HepG2 (cell line): ENCODE results near the gene ATP11B. TPM values are rescaled to one million over a fixed set of nuclear protein-coding genes. Genes with fewer than 3 reads are reported as not detected.
A peak's percentile ranks its signal among the peaks of the same experiment; 100 is the strongest.

Source experiments
- ATAC-seq: fragments of 200-7000 bp; cut with Tn5 transposase; 3 replicates; pipeline ENCODE4 v1.9.1; 2020; ENCODE audit warnings: mild to moderate bottlenecking, moderate library complexity
- BruUV-seq: library from RNA; stranded (reverse); fragments of 400-500 nt; replicated peaks from 2 replicates; lab custom pipeline; 2021; lab: Mats Ljungman, UMichigan
- CTCF ChIA-PET: fragments of 300-600 bp; formaldehyde crosslinking; extraction: SDS; loops from one replicate; lab custom pipeline; 2021; ENCODE audit warnings: low total read pairs, inconsistent platforms, low intra/inter-chr PET ratio; lab: Yijun Ruan, JAX
- POLR2A ChIA-PET: fragments of 350-600 bp; sonication (Branson Sonifier 250); formaldehyde crosslinking; loops from one replicate; lab custom pipeline; 2020; ENCODE audit warnings: antibody characterized with exemption, inconsistent platforms; lab: Yijun Ruan, JAX
- DNase-seq: peaks from one replicate; pipeline ENCODE4 v3.0.0-alpha.2; 2015; ENCODE audit warnings: low spot score
- FAIRE-seq: peaks from 3 replicates; lab custom pipeline; 2011; peaks lifted over from hg19 to GRCh38; lab: Jason Lieb, UNC
- H2AFZ ChIP-seq: one replicate; pipeline ENCODE4 v1.6.1; 2011; ENCODE audit warnings: low read length, inconsistent platforms
- H3K27ac ChIP-seq: fragments of 300-600 bp; 3 replicates; pipeline ENCODE4 v1.8.0; 2011; ENCODE audit warnings: mixed run types, mild to moderate bottlenecking, mixed read lengths, low read length, inconsistent platforms; ENCODE audit not compliant: insufficient read depth; ENCODE audit errors: extremely low read length
- H3K27me3 ChIP-seq, 2 experiments: fragments of 200-600 bp in 1 of 2; 2 replicates in 1 of 2; 3 replicates in 1 of 2; pipeline versions ENCODE4 v1.6.0 to v1.8.0; 2011; ENCODE audit warnings: low read length in 2 of 2, mild to moderate bottlenecking in 2 of 2, moderate library complexity in 2 of 2, inconsistent platforms in 1 of 2; ENCODE audit not compliant: insufficient read depth in 2 of 2, control insufficient read depth in 1 of 2
- H3K36me3 ChIP-seq, 2 experiments: fragments of 200-600 bp in 1 of 2; replicated peaks in 1 of 2; 2 replicates in 1 of 2; 3 replicates in 1 of 2; pipeline versions ENCODE4 v1.5.1 to v1.8.0; 2011; ENCODE audit warnings: low read length in 2 of 2, inconsistent platforms in 1 of 2; ENCODE audit not compliant: insufficient read depth in 2 of 2, control insufficient read depth in 1 of 2
- H3K4me1 ChIP-seq: 2 replicates; pipeline ENCODE4 v1.5.1; 2012; ENCODE audit warnings: low read length, inconsistent platforms; ENCODE audit not compliant: insufficient read depth
- H3K4me2 ChIP-seq: 2 replicates; pipeline ENCODE4 v1.6.0; 2011; ENCODE audit warnings: low read depth, low read length, inconsistent platforms
- H3K4me3 ChIP-seq, 3 experiments: fragments of 200-600 bp in 1 of 3; sonication (generic), shearing (Covaris generic) in 1 of 3; replicated peaks in 1 of 3; 2 replicates each; pipeline ENCODE4 v1.5.1; 2011 to 2016; ENCODE audit warnings: low read length in 3 of 3, inconsistent platforms in 2 of 3, low read depth in 2 of 3, mild to moderate bottlenecking in 2 of 3, control low read depth in 1 of 3, mixed read lengths in 1 of 3; ENCODE audit not compliant: insufficient read depth in 1 of 3
- H3K79me2 ChIP-seq: one replicate; pipeline ENCODE4 v1.6.1; 2011; ENCODE audit warnings: low read length, inconsistent platforms; ENCODE audit not compliant: insufficient read depth
- H3K9ac ChIP-seq: 2 replicates; pipeline ENCODE4 v1.6.0; 2011; ENCODE audit warnings: mild to moderate bottlenecking, low read depth, low read length, inconsistent platforms; ENCODE audit not compliant: insufficient read depth
- H3K9me3 ChIP-seq: 2 replicates; pipeline ENCODE4 v1.5.1; 2012; ENCODE audit warnings: mild to moderate bottlenecking, low read length
- H4K20me1 ChIP-seq: 2 replicates; pipeline ENCODE4 v1.6.0; 2011; ENCODE audit warnings: inconsistent platforms, mild to moderate bottlenecking, low read length, moderate library complexity; ENCODE audit not compliant: insufficient read depth
- ARID5B ChIP-seq: IDR thresholded peaks from 2 replicates; pipeline ENCODE4 v1.4.0; 2020; ENCODE audit warnings: mild to moderate bottlenecking, missing genetic modification reagents
- HOXA5 ChIP-seq: sonication (generic); formaldehyde crosslinking; IDR thresholded peaks from 2 replicates; pipeline ENCODE4 v1.4.0; 2020; ENCODE audit warnings: missing genetic modification reagents
- MAFF ChIP-seq: IDR thresholded peaks from 2 replicates; pipeline ENCODE4 v1.6.1; 2011; ENCODE audit warnings: low read depth, low read length, improper control_type of control experiment
- MAFK ChIP-seq, 2 experiments: IDR thresholded peaks in 1 of 2; conservative IDR thresholded peaks in 1 of 2; 2 replicates each; pipeline ENCODE4 v1.6.1; 2011; ENCODE audit warnings: improper control_type of control experiment in 2 of 2, low read length in 2 of 2
- MTA1 ChIP-seq: sonication (generic); formaldehyde crosslinking; IDR thresholded peaks from 2 replicates; pipeline ENCODE4 v1.4.0; 2020; ENCODE audit warnings: missing genetic modification reagents, mild to moderate bottlenecking, borderline replicate concordance
- WGBS: methylation state at CpG from one replicate; pipeline ENCODE4 v1.1.6; 2017; ENCODE audit warnings: low lambda C conversion rate; 5-methylcytosine and 5-hydroxymethylcytosine counted together
- in situ Hi-C: cut with HindIII; loops from 2 replicates; pipeline ENCODE4 v1.10.0; 2017; ENCODE audit warnings: low pct_unique_long_range_greater_than_20kb; ENCODE audit not compliant: extremely low pct_ligation_motif_present
- intact Hi-C: fragments of 100-400 bp; cut with micrococcal nuclease; formaldehyde crosslinking; loops from one replicate; pipeline ENCODE4 v1.10.0; 2022; ENCODE audit not compliant: unreplicated experiment
- polyA plus RNA-seq, 8 experiments: library from polyadenylated mRNA; depleted of rRNA in 3 of 8; stranded (reverse) in 7 of 8; unstranded in 1 of 8; fragments of >200 nt; fragmentation: Illumina TruSeq in 4 of 8; extraction: Trizol in 4 of 8; gene quantifications; 2 replicates each; pipeline versions ENCODE4 v1.2.1 to v1.2.3, GENCODE V29; 2011 to 2016; ENCODE audit warnings: low read depth in 4 of 8, missing spikeins in 1 of 8, mixed read lengths in 1 of 8; ENCODE audit not compliant: insufficient read depth in 1 of 8
- total RNA-seq, 5 experiments: library from RNA; depleted of rRNA; stranded (reverse); fragments of >200 nt; fragmentation: Illumina TruSeq; extraction: Trizol; gene quantifications; 2 replicates each; pipeline ENCODE4 v1.2.3, GENCODE V29; 2016; ENCODE audit warnings: low read depth in 1 of 5

Gene ATP11B
- total and polyA plus RNA-seq, 2 of the 13 experiments (the other 11 are each of a cell fraction or from before 2014, with no cell fraction given): 10.1 to 22.9 TPM

- TF ChIP-seq ARID5B: no peak
Observed at GRCh38 chr3:182786564-182787196, 6.6 kb upstream of the ATP11B start (continued).

- no peak for ATAC-seq
- CTCF ChIA-PET: no interaction called here
- Histone ChIP-seq H3K27me3 (peaks cover 0 to 24% of the 10 kb centered on the region in 2 experiments; a peak in 4 of 5 replicates), H2AFZ (no peak overlapping the region), H3K9me3 (no peaks in the 10 kb centered on the region), H4K20me1 (no peaks in the 10 kb centered on the region), H3K4me3 (no peak overlapping the region), H3K4me1 (0 out of 2 replicates have a peak, but pooled peaks cover 3% of the 10 kb centered on the region), H3K36me3 (no peaks in the 10 kb centered on the region), H3K9ac (no peak overlapping the region), H3K4me2 (no peak overlapping the region), H3K79me2 (no peaks in the 10 kb centered on the region), H3K27ac (no peak overlapping the region)
- DNase-seq: no peak
- intact Hi-C loops: no loop called here
- POLR2A ChIA-PET: no interaction called here
- in situ Hi-C loops: no loop called here
- BruUV-seq: no TSS peak
- FAIRE-seq: no peak
- 52% methylated on average over 12 of the region's 12 CpGs for WGBS
- TF ChIP-seq MAFF (peak; percentile 68), HOXA5 (CRISPR knock-in tag) (no peak), MAFK (conservative IDR thresholded peaks at IDR 0.05 in 1 of 2, IDR thresholded peaks at IDR 0.05 in 1 of 2; ENCODE audit: low read length in 2 of 2) (peak; percentile 57 to 65), MTA1 (CRISPR knock-in tag) (no peak)
Observed at GRCh38 chr3:182787302-182788036, 5.8 kb upstream of the ATP11B start.
